Large intestine (tissue), 3 donors: ENCODE results near the gene DNAJC9. TPM values are rescaled to one million over a fixed set of nuclear protein-coding genes. Genes with fewer than 3 reads are reported as not detected.

Experiments
- DNase-seq, 2 donors: peaks; one replicate each; pipeline versions ENCODE4 v3.0.0 to v3.0.0-alpha.2; 2013
- H3K27ac ChIP-seq: one replicate; pipeline ENCODE4 v1.5.1; 2013; ENCODE audit warnings: low read length
- H3K27me3 ChIP-seq: 2 replicates; pipeline ENCODE4 v1.6.1; 2013; ENCODE audit warnings: low read length; ENCODE audit not compliant: control insufficient read depth, insufficient read depth
- H3K36me3 ChIP-seq: 2 replicates; pipeline ENCODE4 v1.6.1; 2013; ENCODE audit warnings: low read length; ENCODE audit not compliant: control insufficient read depth, insufficient read depth
- H3K4me1 ChIP-seq: one replicate; pipeline ENCODE4 v1.6.1; 2013; ENCODE audit warnings: low read length; ENCODE audit not compliant: control insufficient read depth, insufficient read depth
- H3K4me3 ChIP-seq: one replicate; pipeline ENCODE4 v1.5.1; 2013; ENCODE audit warnings: low read length
- H3K9me3 ChIP-seq: one replicate; pipeline ENCODE4 v1.6.1; 2013; ENCODE audit warnings: mild to moderate bottlenecking, low read depth, low read length, moderate library complexity; ENCODE audit not compliant: control insufficient read depth
- WGBS: methylation state at CpG from one replicate; pipeline ENCODE4 v1.1.5; 2013; ENCODE audit warnings: low lambda C conversion rate; ENCODE audit not compliant: insufficient coverage; 5-methylcytosine and 5-hydroxymethylcytosine counted together
- polyA plus RNA-seq: library from polyadenylated mRNA; unstranded; fragments of 120-200 nt; gene quantifications from one replicate; pipeline ENCODE4 v1.2.1, GENCODE V29; 2013

DNAJC9 gene
- polyA plus RNA-seq, 1 donor = 25.4 TPM

DNA sequence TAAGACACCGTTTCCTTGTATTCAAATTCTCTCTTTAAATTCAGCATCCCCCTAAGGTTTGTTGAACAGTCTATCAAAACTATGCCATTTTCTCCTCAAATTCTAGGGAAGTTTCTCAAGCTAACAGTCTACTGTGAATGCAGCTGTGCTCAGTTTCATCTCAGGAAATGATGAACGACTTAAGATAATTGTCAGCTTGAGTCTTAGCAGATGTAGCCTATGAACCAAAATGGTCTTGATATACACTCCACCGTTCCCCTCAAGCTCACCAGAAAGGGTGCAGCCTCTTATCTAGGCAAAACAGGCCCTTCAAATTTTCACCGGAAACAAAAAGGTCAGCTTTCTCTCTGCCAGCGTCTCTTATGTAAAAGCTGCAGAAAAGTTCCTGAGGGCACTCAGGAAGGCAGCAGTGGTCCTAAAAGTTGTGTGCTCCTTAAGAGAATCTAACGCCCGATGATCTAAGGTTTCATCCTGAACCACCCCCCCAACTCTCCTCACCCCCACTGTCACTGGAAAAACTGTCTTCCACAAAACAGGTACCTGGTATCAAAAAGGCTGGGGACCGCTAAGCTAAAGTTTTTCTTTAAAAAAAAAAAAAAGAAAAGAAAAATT is 2.1 kb downstream of the DNAJC9 start:
- H3K27me3 ChIP-seq = no peaks in the 10 kb centered on the region
- H3K27ac ChIP-seq = no peak overlapping the region
- peaks cover 35% of the 10 kb centered on the region for H3K36me3 ChIP-seq
- H3K9me3 ChIP-seq = no peaks in the 10 kb centered on the region
- peaks cover 8% of the 10 kb centered on the region for H3K4me1 ChIP-seq
- no peak for DNase-seq
- WGBS = no CpG with 5 or more reads among the region's 8 CpGs
- H3K4me3 ChIP-seq = peak overlapping the region; percentile 92

DNA sequence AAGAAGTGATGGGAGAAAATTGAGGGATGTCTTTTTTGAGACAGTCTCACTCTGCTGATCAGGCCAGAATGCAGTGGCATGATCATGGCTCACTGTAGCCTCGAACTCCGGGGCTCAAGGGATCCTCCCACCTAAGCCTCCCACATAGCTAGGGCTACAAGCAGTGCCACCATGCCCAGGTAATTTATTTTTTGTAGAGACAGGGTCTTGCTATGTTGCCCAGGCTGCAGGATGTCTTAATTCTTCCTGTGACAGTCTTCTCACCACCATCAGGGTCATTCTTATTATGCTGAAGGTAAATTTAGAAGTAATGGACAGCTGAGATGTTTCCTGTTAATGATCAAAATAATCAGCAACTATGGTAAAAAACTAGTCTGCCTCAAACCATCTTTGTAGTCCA is 7.1 kb downstream of the DNAJC9 start:
- H3K36me3 ChIP-seq = peaks cover 53% of the 10 kb centered on the region
- H3K4me1 ChIP-seq = peaks cover 5% of the 10 kb centered on the region
- H3K27me3 ChIP-seq = no peaks in the 10 kb centered on the region
- H3K27ac ChIP-seq = no peak overlapping the region
- no CpG with 5 or more reads among the region's 2 CpGs for WGBS
- H3K9me3 ChIP-seq = no peaks in the 10 kb centered on the region
- H3K4me3 ChIP-seq = no peak overlapping the region
- no peak for DNase-seq

- no peaks in the 10 kb centered on the region for H3K9me3 ChIP-seq
- WGBS = 100% methylated on average over 1 of the region's 5 CpGs
- H3K4me1 ChIP-seq = no peaks in the 10 kb centered on the region
- DNase-seq = no peak
- H3K27ac ChIP-seq = no peak overlapping the region
- peaks cover 52% of the 10 kb centered on the region for H3K36me3 ChIP-seq
- H3K27me3 ChIP-seq = no peaks in the 10 kb centered on the region
- H3K4me3 ChIP-seq = no peak overlapping the region
Measured at GRCh38 chr10:73238990-73239566, 8.0 kb downstream of the DNAJC9 start.

- Histone ChIP-seq H3K36me3 (peaks cover 55% of the 10 kb centered on the region), H3K9me3 (no peaks in the 10 kb centered on the region), H3K4me1 (no peaks in the 10 kb centered on the region), H3K4me3 (no peak overlapping the region), H3K27me3 (no peaks in the 10 kb centered on the region), H3K27ac (no peak overlapping the region)
- 87% methylated on average over 4 of the region's 7 CpGs for WGBS
- DNase-seq = no peak
Measured at GRCh38 chr10:73234695-73235094, 12.4 kb downstream of the DNAJC9 start.

- Histone ChIP-seq H3K36me3 (peaks cover 57% of the 10 kb centered on the region), H3K4me3 (no peak overlapping the region), H3K4me1 (no peaks in the 10 kb centered on the region), H3K9me3 (no peaks in the 10 kb centered on the region), H3K27me3 (no peaks in the 10 kb centered on the region), H3K27ac (no peak overlapping the region)
- no peak for DNase-seq
- no CpG with 5 or more reads among the region's 2 CpGs for WGBS
Measured at GRCh38 chr10:73233883-73234282, 13.2 kb downstream of the DNAJC9 start.

- no peaks in the 10 kb centered on the region for H3K9me3 ChIP-seq
- DNase-seq = no peak
- no peak overlapping the region for H3K4me3 ChIP-seq
- no peaks in the 10 kb centered on the region for H3K4me1 ChIP-seq
- peaks cover 59% of the 10 kb centered on the region for H3K36me3 ChIP-seq
- no CpG with 5 or more reads among the region's 8 CpGs for WGBS
- H3K27me3 ChIP-seq = no peaks in the 10 kb centered on the region
- H3K27ac ChIP-seq = no peak overlapping the region
Measured at GRCh38 chr10:73232887-73233286, 14.2 kb downstream of the DNAJC9 start.

DNA sequence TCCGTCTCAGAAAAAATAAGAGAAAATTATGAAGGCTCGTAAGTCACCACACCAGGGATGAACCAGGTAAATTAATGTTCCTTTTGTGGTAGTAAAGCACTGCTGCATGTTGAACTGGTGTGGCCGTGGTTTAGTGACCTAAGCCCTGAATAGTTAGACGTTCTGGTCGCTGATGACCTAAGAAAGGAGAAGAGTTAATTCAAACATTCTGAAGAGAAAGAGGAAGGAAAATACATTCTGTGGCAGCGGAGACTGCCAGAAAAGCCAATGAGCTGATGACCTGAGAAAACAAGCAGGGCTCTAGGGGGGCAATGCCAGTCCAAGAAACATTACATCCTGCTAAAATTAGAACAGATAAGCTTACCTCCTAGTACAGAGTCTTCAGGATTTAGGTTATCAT is 17.5 kb downstream of the DNAJC9 start:
- no peak overlapping the region for H3K27ac ChIP-seq
- no peaks in the 10 kb centered on the region for H3K4me1 ChIP-seq
- H3K4me3 ChIP-seq = no peak overlapping the region
- WGBS = no CpG with 5 or more reads among the region's 6 CpGs
- DNase-seq = no peak
- peaks cover 38% of the 10 kb centered on the region for H3K36me3 ChIP-seq
- H3K27me3 ChIP-seq = no peaks in the 10 kb centered on the region
- H3K9me3 ChIP-seq = no peaks in the 10 kb centered on the region

DNA sequence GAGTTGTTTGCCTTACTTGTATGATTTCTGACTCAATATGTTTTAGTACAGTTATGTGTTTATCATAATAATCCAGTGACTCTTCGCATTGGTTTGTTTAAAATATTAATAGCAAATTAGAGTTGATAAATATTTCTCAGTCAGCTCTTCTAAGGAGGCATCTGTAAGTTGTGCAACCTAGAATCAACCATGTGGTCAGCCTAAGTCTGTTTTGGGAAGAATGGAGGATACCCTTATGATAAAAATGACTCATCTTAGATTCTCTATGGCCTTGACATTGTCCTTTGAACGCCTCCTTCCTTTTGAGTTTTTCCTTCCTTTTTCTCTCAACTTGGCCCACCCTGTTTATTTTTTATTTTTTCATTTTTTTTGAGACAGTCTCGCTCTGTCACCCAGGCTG is 18.8 kb downstream of the DNAJC9 start:
- Histone ChIP-seq H3K27me3 (no peaks in the 10 kb centered on the region), H3K4me3 (no peak overlapping the region), H3K27ac (no peak overlapping the region), H3K4me1 (no peaks in the 10 kb centered on the region), H3K9me3 (no peaks in the 10 kb centered on the region), H3K36me3 (peaks cover 30% of the 10 kb centered on the region)
- WGBS = 94% methylated on average over 2 of the region's 3 CpGs
- no peak for DNase-seq

DNA sequence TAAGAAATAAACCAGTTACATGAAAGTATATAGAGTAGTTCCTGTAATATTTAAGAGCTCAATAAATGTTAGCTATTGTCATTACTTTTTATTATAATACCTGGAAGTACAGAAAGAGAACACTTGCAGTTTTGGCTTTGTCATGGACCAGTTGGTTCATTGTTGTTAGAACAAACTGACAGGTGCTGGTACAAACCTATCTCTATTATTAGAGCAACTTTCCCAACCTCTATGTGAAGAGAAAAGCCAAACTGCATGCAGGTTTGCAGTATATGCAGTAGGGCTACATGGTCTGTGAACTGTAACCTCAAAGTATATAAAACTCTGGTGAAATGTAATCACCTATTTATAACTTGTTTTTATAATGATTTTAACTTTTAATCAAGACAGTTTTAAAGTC is 20.4 kb downstream of the DNAJC9 start:
- no peak overlapping the region for H3K4me3 ChIP-seq
- no peak for DNase-seq
- H3K27me3 ChIP-seq = no peaks in the 10 kb centered on the region
- peaks cover 3% of the 10 kb centered on the region for H3K4me1 ChIP-seq
- no peak overlapping the region for H3K27ac ChIP-seq
- no peaks in the 10 kb centered on the region for H3K9me3 ChIP-seq
- peaks cover 20% of the 10 kb centered on the region for H3K36me3 ChIP-seq

GRCh38 chr10:73225518-73225917 is 21.5 kb downstream of the DNAJC9 start:
- H3K4me1 ChIP-seq = peaks cover 3% of the 10 kb centered on the region
- peaks cover 18% of the 10 kb centered on the region for H3K36me3 ChIP-seq
- DNase-seq = no peak
- H3K27me3 ChIP-seq = no peaks in the 10 kb centered on the region
- no peaks in the 10 kb centered on the region for H3K9me3 ChIP-seq
- no peak overlapping the region for H3K4me3 ChIP-seq
- no peak overlapping the region for H3K27ac ChIP-seq

DNA sequence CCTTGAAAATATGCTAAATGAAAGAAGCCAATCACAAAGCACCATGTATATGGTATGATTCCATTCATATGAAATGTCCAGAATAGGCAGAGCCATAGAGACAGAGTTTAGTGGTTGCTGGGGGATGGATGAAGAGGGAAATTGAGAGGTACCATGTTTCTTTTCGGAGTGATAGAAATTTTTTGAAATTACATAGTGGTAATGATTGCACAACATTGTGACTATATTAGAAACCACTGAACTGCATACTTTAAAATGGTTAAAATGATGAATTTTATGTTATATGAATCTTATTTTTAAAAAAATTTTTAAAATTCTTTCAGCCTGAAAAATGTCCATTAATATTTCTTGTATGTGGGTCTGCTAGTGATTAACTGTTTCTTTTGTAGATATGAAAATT is 26.1 kb downstream of the DNAJC9 start:
- no peaks in the 10 kb centered on the region for H3K9me3 ChIP-seq
- H3K27me3 ChIP-seq = no peaks in the 10 kb centered on the region
- H3K27ac ChIP-seq = no peak overlapping the region
- peaks cover 3% of the 10 kb centered on the region for H3K4me1 ChIP-seq
- 100% methylated on average over 1 of the region's 1 CpG for WGBS
- no peak overlapping the region for H3K4me3 ChIP-seq
- peaks cover 22% of the 10 kb centered on the region for H3K36me3 ChIP-seq
- no peak for DNase-seq
